Muscle layer of duodenum (tissue), 2 donors: ENCODE measurements around the gene PSMB5.
A peak's percentile ranks its signal among the peaks of the same experiment; 100 is the strongest.

Experiments used
- H3K27ac ChIP-seq: one replicate; pipeline ENCODE4 v1.7.0; 2013; ENCODE audit warnings: mild to moderate bottlenecking, low read length
- H3K27me3 ChIP-seq: one replicate; pipeline ENCODE4 v1.7.0; 2013; ENCODE audit warnings: low read depth, mild to moderate bottlenecking, control low read depth, low read length
- H3K36me3 ChIP-seq, 2 donors: one replicate each; pipeline ENCODE4 v1.7.0; 2013; ENCODE audit warnings: low read length in 2 of 2, control low read depth in 1 of 2, mild to moderate bottlenecking in 1 of 2; ENCODE audit not compliant: insufficient read depth in 2 of 2, control insufficient read depth in 1 of 2
- H3K4me1 ChIP-seq, 2 donors: one replicate each; pipeline ENCODE4 v1.7.0; 2013; ENCODE audit warnings: low read length in 2 of 2, mild to moderate bottlenecking in 2 of 2, control low read depth in 1 of 2, moderate library complexity in 1 of 2; ENCODE audit not compliant: insufficient read depth in 2 of 2, control insufficient read depth in 1 of 2
- H3K4me3 ChIP-seq, 2 donors: one replicate each; pipeline ENCODE4 v1.7.0; 2013; ENCODE audit warnings: low read length in 2 of 2, low read depth in 1 of 2, mild to moderate bottlenecking in 1 of 2
- H3K9me3 ChIP-seq, 2 donors: one replicate each; pipeline ENCODE4 v1.7.0; 2013; ENCODE audit warnings: low read length in 2 of 2, control low read depth in 1 of 2, mild to moderate bottlenecking in 1 of 2; ENCODE audit not compliant: control insufficient read depth in 1 of 2
- donor health status: healthy.

The PSMB5 gene

GRCh38 chr14:23034498-23035302 is at the start of gene PSMB5:
Gene PSMB5, minus strand, starts transcription at chr14:23034900. Its CDS starts 19 bp downstream, at chr14:23034881.
- Histone ChIP-seq H3K4me1 (peaks cover 0 to 17% of the 10 kb centered on the region in 2 donors), H3K27me3 (no peaks in the 10 kb centered on the region), H3K27ac (peak within 1 kb of the TSS; percentile 99), H3K4me3 (peak within 1 kb of the TSS; percentile 91 to 99), H3K36me3 (peaks cover 9 to 29% of the 10 kb centered on the region in 2 donors), H3K9me3 (no peaks in the 10 kb centered on the region)

- no peaks in the 10 kb centered on the region for H3K9me3 ChIP-seq
- H3K4me1 ChIP-seq, result peaks cover 0 to 6% of the 10 kb centered on the region in 2 donors
- H3K36me3 ChIP-seq, result peaks cover 59 to 70% of the 10 kb centered on the region in 2 donors
- H3K27me3 ChIP-seq, result no peaks in the 10 kb centered on the region
- no peak overlapping the region for H3K27ac ChIP-seq
- H3K4me3 ChIP-seq, result no peak overlapping the region
Observed at GRCh38 chr14:23080474-23080873, 45.8 kb upstream of the PSMB5 start.

DNA sequence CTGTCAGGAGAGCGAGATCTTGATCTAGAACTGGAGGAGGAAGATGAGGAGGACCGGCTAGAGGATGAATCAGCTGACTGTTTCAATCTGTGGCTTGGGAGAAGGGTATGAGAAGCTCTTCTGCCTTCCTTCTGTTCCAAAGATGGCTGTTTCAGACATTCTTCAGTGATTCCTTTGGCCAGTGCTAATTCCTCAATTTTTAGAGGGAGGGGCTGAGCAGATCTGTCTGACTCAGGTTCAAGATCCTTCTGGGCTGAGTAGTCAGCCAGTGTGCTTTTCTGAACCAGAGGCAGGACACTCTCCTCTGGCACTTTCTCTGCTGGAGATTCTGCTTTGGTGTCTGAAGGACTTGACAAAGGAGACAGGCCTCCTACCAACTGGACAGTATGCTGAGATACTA is 45.0 kb upstream of the PSMB5 start:
- no peak overlapping the region for H3K4me3 ChIP-seq
- H3K36me3 ChIP-seq, result peaks cover 63 to 69% of the 10 kb centered on the region in 2 donors
- H3K27ac ChIP-seq, result peak overlapping the region; percentile 70
- no peaks in the 10 kb centered on the region for H3K27me3 ChIP-seq
- peaks cover 0 to 6% of the 10 kb centered on the region in 2 donors for H3K4me1 ChIP-seq
- H3K9me3 ChIP-seq, result no peaks in the 10 kb centered on the region

DNA sequence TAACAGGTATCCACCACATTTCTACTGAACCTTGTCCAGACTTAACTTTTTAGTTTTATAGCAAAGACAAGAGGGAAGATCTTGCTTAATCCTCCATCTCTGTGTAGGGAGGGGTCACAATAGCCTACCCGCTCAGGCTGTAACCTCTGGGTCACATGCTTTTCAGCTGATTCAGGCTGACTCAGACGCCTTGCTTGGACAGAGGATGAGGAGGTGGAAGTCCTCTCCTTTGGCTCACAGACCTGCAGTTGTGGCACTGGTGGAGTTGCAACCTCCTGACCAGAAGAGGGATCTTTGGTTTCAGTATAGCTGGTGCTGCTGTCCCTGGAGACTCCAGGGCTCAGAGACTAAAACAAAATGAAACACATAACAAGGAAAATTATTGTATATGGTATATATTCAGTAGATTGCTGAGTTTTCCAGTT is 44.0 kb upstream of the PSMB5 start:
- Histone ChIP-seq H3K4me1 (peaks cover 0 to 6% of the 10 kb centered on the region in 2 donors), H3K36me3 (peaks cover 66 to 73% of the 10 kb centered on the region in 2 donors), H3K27ac (peak overlapping the region; percentile 70), H3K4me3 (no peak overlapping the region), H3K9me3 (no peaks in the 10 kb centered on the region), H3K27me3 (no peaks in the 10 kb centered on the region)

- Histone ChIP-seq H3K4me1 (peaks cover 0 to 6% of the 10 kb centered on the region in 2 donors), H3K36me3 (peaks cover 69 to 78% of the 10 kb centered on the region in 2 donors), H3K9me3 (no peaks in the 10 kb centered on the region), H3K27ac (peak overlapping the region; percentile 70), H3K27me3 (no peaks in the 10 kb centered on the region), H3K4me3 (no peak overlapping the region)
Observed at GRCh38 chr14:23077962-23078361, 43.3 kb upstream of the PSMB5 start.

GRCh38 chr14:23076785-23077408 is 42.2 kb upstream of the PSMB5 start:
- no peak overlapping the region for H3K27ac ChIP-seq
- H3K4me1 ChIP-seq, result peaks cover 6 to 12% of the 10 kb centered on the region in 2 donors
- H3K27me3 ChIP-seq, result no peaks in the 10 kb centered on the region
- H3K36me3 ChIP-seq, result peaks cover 78 to 82% of the 10 kb centered on the region in 2 donors
- H3K9me3 ChIP-seq, result no peaks in the 10 kb centered on the region
- no peak overlapping the region for H3K4me3 ChIP-seq

DNA sequence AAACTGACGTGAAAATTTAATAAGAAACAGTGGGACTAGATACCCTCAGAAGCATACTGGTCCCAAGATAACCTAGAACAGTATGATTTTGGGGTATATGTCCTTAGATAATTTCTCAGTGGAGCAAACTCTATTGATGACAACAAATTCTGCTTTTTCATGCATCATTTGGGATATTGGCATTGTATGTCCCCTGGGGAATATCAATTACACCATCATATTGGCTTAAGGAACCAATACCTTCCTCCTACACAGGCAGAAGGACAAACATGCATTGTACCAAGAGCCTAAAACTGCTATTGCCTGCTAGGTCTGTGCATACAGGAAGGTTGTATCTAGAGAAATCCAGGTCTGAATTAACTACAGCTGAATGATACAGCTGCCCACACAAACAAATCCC is 40.2 kb upstream of the PSMB5 start:
- no peaks in the 10 kb centered on the region for H3K9me3 ChIP-seq
- no peak overlapping the region for H3K27ac ChIP-seq
- no peaks in the 10 kb centered on the region for H3K27me3 ChIP-seq
- peaks cover 19 to 26% of the 10 kb centered on the region in 2 donors for H3K4me1 ChIP-seq
- H3K4me3 ChIP-seq, result no peak overlapping the region
- H3K36me3 ChIP-seq, result peaks cover 58 to 67% of the 10 kb centered on the region in 2 donors

- no peaks in the 10 kb centered on the region for H3K27me3 ChIP-seq
- H3K9me3 ChIP-seq, result no peaks in the 10 kb centered on the region
- H3K27ac ChIP-seq, result peak overlapping the region; percentile 91
- peaks cover 19 to 38% of the 10 kb centered on the region in 2 donors for H3K4me1 ChIP-seq
- H3K36me3 ChIP-seq, result peaks cover 46 to 52% of the 10 kb centered on the region in 2 donors
- H3K4me3 ChIP-seq, result peak overlapping the region; percentile 75 to 90
Observed at GRCh38 chr14:23071921-23072539, 37.3 kb upstream of the PSMB5 start.

DNA sequence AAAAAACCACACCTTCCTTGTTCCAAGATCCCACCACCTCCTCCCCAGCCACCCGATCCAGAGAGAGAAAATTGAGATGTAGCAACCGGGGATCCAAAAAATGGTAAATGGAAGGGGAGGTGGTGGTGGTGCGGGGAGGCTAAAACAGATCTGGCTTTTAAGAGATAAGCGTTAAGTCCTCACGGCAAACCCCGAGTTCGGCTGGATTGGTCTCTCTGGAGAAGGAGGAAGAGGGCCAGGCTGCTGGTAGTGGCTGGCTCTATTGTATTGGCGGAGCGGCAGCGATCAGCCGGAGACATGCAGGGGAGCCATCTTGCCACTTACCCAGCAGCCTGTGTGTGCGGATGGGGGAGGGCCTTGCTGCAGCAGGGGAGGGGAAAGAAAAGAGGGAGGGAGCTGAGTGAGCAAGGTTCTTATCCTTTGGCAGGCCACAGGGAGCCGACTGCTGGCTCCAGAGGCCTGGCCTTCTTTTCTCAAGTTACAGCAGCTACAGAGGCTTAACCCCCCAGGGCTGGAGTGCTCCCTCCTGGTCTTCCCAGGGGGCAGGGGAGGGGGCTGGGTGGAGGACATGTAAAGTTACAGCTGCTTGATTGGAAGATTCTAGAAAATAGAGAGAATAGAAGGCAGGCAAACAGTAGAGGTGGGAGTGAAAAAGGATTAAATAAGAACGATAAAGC is 36.7 kb upstream of the PSMB5 start:
- H3K4me1 ChIP-seq, result peaks cover 19 to 38% of the 10 kb centered on the region in 2 donors
- no peaks in the 10 kb centered on the region for H3K27me3 ChIP-seq
- peaks cover 48 to 55% of the 10 kb centered on the region in 2 donors for H3K36me3 ChIP-seq
- peak overlapping the region; percentile 91 for H3K27ac ChIP-seq
- H3K4me3 ChIP-seq, result peak overlapping the region; percentile 75 to 90
- no peaks in the 10 kb centered on the region for H3K9me3 ChIP-seq

DNA sequence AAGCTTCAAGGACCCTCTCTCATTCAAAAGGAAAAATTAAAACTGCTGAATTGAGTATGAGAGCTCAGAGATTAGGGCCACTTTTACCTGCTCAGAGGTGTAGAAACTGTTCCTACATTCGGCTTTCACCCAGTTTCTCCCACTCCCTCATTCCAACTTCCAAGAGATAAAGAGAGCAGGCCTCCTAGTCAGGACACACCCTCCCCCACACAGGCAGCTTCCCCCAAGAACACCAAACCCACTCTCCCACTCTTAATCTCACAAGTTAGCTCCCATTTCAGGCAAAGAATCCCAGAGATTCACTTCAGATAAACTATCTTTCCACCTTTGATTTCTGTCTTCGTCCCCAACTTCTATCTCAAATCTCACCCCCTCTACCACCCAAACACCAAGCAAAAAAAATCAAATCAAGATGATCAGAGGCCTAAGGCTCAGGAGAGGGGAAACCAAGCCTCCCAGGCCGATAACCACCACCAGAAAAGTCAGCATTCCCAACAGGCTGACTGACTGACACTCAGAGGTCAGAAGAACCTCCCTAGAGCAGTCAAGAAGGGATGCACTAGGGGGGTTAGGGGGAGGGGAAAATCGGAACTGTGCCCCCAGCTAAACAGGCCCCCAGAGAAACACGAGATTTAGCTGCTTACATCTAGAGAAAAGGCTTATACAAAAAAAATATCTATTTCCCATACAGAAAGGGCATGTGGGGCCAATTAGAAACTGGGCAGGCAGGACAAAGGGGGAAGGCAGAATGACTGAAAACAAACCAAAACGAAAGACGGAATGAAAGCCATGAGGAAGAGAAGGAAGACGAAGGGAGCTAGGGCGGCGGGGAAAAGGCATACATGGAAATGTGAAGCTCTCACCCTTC is 35.8 kb upstream of the PSMB5 start:
- Histone ChIP-seq H3K4me3 (peak overlapping the region; percentile 75 to 90), H3K27me3 (no peaks in the 10 kb centered on the region), H3K27ac (peak overlapping the region; percentile 91), H3K9me3 (no peaks in the 10 kb centered on the region), H3K36me3 (peaks cover 50 to 55% of the 10 kb centered on the region in 2 donors), H3K4me1 (peaks cover 19 to 38% of the 10 kb centered on the region in 2 donors)
